Spinal cord (tissue), 10 donors: ENCODE data around the gene IQCE. TPM values are rescaled to one million over a fixed set of nuclear protein-coding genes. Genes with fewer than 3 reads are reported as not detected.

Experiments used
- DNase-seq, 6 donors: peaks; one replicate each; pipeline versions ENCODE4 v3.0.0 to v3.0.0-alpha.2; 2013 to 2015; ENCODE audit warnings: low spot score in 6 of 6, low read depth in 4 of 6
- H3K27ac ChIP-seq: one replicate; pipeline ENCODE4 v1.5.1; 2013; ENCODE audit warnings: low read depth, low read length, control low read depth
- H3K27me3 ChIP-seq: one replicate; pipeline ENCODE4 v1.6.1; 2013; ENCODE audit warnings: low read length; ENCODE audit not compliant: control insufficient read depth, insufficient read depth
- H3K36me3 ChIP-seq: one replicate; pipeline ENCODE4 v1.6.1; 2013; ENCODE audit warnings: low read length; ENCODE audit not compliant: control insufficient read depth, insufficient read depth
- H3K4me1 ChIP-seq: one replicate; pipeline ENCODE4 v1.6.1; 2013; ENCODE audit warnings: low read length; ENCODE audit not compliant: control insufficient read depth, insufficient read depth
- H3K4me3 ChIP-seq: one replicate; pipeline ENCODE4 v1.5.1; 2013; ENCODE audit warnings: low read depth, low read length, control low read depth
- H3K9me3 ChIP-seq: one replicate; pipeline ENCODE4 v1.6.1; 2013; ENCODE audit warnings: low read length; ENCODE audit not compliant: control insufficient read depth, insufficient read depth
- WGBS: methylation state at CpG from one replicate; pipeline ENCODE4 v1.1.5; 2013; ENCODE audit warnings: missing lambda C conversion rate; ENCODE audit not compliant: insufficient coverage; 5-methylcytosine and 5-hydroxymethylcytosine counted together
- polyA plus RNA-seq, 2 donors: library from polyadenylated mRNA; unstranded; fragments of 120-200 nt; gene quantifications; one replicate each; pipeline ENCODE4 v1.2.1, GENCODE V29; 2013; ENCODE audit not compliant: insufficient read length in 2 of 2
- total RNA-seq, 2 donors: library from RNA; depleted of rRNA in 1 of 2; stranded (reverse); fragments of 120-200 nt in 1 of 2; fragments of >200 nt in 1 of 2; gene quantifications; one replicate each; pipeline versions ENCODE4 v1.2.3 to v1.2.4, GENCODE V29; 2013 to 2014
- donor health status: healthy.

The IQCE gene
- total and polyA plus RNA-seq, 4 donors = 13.5 to 47.1 (median 31.7) TPM

DNA sequence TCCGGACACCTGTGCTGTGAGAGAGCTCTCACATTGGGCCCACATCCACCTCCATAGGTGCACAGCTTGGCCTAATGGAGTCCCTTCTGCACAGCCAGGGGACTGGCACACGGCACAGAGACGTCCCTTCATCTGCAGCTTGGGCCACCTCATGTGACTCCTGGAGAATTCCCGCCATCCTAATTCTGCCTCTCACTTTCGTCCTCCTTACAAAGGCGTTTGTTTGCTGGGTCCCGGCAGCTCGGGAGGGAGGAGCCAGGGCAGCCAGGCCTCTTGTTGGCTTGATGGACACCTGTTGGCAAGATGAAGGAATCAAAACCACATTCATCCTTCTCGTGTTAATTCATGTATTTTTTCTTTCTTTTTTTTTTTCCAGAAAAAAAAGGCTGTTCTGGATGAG lies 42.3 kb downstream of the IQCE start:
- DNase-seq = no peak
- peaks cover 84% of the 10 kb centered on the region for H3K36me3 ChIP-seq
- H3K9me3 ChIP-seq = no peaks in the 10 kb centered on the region
- H3K27ac ChIP-seq = no peak overlapping the region
- WGBS = 56% methylated on average over 3 of the region's 9 CpGs
- no peak overlapping the region for H3K4me3 ChIP-seq
- H3K27me3 ChIP-seq = no peaks in the 10 kb centered on the region
- H3K4me1 ChIP-seq = peaks cover 32% of the 10 kb centered on the region

DNA sequence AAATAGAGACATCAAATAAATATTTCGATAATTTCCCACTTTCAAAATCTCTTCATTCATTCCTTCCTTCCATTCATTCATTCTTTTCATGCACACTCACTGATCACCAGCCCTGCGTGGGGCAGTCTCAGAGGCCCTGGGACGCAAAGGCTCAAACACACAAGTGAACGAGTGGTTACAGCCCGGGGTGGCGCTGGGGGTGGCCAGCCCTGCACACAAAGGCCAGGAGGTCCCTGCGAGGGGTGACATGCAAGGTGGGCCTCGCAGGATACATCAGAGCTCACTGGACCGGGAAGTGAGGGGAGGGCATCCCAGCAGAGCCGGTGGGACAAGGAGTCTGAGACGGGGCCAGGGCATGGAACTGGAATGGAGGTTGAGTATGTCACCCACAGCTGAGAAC lies 43.1 kb downstream of the IQCE start:
- no peaks in the 10 kb centered on the region for H3K27me3 ChIP-seq
- no peaks in the 10 kb centered on the region for H3K9me3 ChIP-seq
- H3K27ac ChIP-seq = no peak overlapping the region
- peaks cover 89% of the 10 kb centered on the region for H3K36me3 ChIP-seq
- WGBS = 87% methylated on average over 10 of the region's 11 CpGs
- no peak overlapping the region for H3K4me3 ChIP-seq
- H3K4me1 ChIP-seq = peaks cover 36% of the 10 kb centered on the region
- DNase-seq = no peak

DNA sequence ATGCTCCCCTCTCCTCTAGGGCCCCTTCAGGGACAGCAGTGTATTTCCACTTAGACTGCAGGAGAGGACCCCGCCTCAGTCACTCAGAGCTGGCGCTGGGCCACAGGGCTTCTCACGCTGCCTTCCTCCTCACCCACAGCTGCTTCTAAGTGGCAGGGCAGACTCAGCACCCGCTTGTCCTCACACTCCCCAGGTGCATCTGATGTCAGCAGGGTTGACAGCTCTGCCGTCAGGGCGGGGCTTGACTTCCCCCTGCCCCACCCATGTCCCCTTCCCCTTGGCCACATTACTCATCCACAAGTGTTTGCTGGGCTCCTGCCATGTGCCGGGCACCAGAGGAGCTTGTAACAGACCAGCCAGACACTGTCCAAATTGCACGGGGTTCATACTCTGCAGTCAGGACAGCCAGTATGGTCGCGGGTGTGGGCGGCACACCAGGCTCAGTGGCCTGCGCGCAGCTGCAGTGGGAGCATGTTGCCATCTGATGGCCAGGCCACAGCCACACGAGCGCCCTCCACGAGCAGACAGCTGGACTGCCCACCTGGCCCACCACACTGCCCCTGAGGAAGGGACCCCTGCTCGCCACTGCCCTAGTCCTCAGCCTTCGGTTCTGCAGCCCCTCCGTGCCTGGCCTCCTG lies 43.7 kb downstream of the IQCE start:
- Histone ChIP-seq H3K27ac (no peak overlapping the region), H3K4me1 (peaks cover 37% of the 10 kb centered on the region), H3K36me3 (peaks cover 90% of the 10 kb centered on the region), H3K4me3 (no peak overlapping the region), H3K27me3 (no peaks in the 10 kb centered on the region), H3K9me3 (no peaks in the 10 kb centered on the region)
- 83% methylated on average over 19 of the region's 19 CpGs for WGBS
- no peak for DNase-seq

DNA sequence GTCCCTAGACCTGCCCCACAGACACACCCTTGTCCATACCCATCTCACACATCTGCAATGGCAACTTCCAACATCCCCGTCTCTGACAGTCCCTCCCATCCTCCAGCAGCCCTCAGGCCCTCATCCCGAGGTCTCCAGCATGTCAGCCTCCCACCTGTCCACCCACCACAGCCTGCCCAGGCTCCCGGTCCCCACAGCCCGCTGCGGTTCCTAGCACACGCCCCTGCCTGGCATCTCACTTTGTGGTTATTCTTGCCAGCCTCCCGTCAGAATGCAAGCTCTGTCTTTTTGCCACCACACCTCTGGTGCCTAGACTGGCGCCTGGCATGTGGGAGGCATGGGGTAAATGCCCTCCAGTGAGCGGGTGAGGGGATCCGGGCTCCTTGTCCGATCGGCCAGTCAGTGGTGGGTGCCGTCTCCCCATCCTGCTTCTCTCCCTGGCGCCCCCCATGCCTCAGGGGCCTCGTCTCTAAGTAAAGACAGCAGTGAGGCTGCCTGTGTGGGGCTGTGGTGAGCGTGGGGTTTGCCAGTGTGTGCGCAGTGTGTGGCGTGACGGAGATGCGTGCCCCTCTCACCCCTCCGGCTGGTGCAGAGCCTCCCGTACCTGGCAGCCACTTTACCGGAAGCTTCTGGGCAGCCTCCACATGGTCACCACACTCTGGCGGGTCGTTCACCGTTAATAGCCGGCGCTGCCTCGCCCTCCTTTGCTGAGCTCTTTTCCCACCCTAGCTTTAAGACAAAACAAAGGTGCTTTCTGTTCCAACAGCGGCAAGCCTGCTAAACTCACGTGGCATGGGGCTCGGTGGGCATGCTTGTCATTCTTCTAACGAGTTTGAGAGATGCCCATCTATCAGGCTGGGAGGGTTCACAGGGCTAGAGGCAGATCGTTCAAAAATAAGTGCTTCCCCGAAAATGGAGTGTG lies 44.5 kb downstream of the IQCE start:
- Histone ChIP-seq H3K9me3 (no peaks in the 10 kb centered on the region), H3K4me1 (peaks cover 38% of the 10 kb centered on the region), H3K27ac (no peak overlapping the region), H3K27me3 (no peaks in the 10 kb centered on the region), H3K4me3 (no peak overlapping the region), H3K36me3 (peaks cover 91% of the 10 kb centered on the region)
- 89% methylated on average over 31 of the region's 35 CpGs for WGBS
- no peak for DNase-seq

DNA sequence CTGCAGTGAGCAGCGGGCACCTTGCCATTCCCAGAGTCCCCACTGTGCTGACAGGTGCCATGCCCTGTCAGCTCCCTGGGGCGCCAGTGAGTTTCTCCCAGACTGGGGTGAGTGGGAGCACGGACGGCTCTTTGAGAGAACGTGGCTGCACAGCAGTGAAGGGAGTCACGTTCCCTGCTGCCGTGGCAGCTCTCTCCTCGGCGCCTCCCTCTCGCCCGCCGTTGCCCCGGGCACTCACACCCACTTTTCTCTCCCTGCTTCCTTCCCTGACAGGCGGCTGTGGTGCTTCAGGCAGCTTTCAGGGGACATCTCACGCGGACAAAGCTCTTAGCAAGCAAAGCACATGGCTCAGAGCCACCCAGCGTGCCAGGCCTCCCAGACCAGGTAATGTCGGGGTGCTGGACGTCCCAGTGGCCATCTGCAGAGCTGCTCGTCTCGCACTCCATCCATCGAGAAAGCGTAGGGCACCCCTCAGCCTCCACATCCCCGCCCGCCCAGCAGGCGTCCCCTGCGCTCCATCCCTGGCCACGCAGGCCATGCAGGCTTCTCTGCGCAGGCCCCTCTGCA lies 45.9 kb downstream of the IQCE start:
- H3K27me3 ChIP-seq = no peaks in the 10 kb centered on the region
- H3K9me3 ChIP-seq = no peaks in the 10 kb centered on the region
- no peak for DNase-seq
- no peak overlapping the region for H3K4me3 ChIP-seq
- WGBS = 83% methylated on average over 29 of the region's 29 CpGs
- H3K27ac ChIP-seq = no peak overlapping the region
- H3K4me1 ChIP-seq = peaks cover 40% of the 10 kb centered on the region
- peaks cover 89% of the 10 kb centered on the region for H3K36me3 ChIP-seq

DNA sequence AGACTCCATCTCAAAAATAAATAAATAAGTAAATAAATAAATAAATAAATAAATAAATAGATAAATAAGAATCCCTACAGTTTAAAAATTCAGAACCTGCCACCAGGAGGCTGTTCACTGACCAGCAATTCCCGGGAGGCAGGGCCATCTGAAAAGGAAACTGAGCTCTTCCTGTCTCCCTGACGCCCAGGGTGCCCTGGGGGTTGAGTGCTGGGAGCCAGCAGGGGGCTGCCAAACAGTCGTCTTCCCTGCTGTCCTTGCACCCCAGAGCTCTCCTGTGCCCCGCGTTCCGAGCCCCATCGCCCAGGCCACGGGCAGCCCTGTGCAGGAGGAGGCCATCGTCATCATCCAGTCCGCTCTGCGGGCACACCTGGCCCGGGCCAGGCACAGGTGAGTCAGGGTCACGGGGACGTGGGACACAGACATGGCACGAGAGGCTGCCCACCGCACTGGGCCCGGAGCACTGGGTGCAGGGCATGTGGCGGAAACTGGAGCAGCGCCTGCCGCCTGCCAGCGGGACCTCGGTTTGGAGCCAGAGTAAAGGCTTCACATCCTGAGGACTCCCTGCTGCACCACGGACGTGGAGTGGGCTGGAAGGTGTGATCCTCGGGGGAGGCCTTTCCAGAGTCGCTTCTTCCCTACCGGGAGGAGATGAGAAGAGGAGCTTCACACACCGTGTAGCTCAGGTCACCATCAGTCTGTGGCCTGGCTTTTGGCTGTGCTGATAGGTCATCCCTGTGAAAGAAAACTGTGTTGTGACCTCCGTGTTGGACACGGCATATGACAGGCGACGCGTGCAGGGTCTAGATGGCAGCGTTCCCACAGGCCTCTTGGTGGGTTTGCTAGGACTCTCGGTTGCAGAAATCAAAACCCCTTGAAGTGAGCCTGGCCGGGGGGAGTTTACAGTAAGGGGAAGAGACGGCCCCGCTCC lies 47.1 kb downstream of the IQCE start:
- Histone ChIP-seq H3K36me3 (peaks cover 91% of the 10 kb centered on the region), H3K27me3 (no peaks in the 10 kb centered on the region), H3K4me1 (peaks cover 47% of the 10 kb centered on the region), H3K4me3 (no peak overlapping the region), H3K27ac (no peak overlapping the region), H3K9me3 (no peaks in the 10 kb centered on the region)
- DNase-seq = no peak
- WGBS = 84% methylated on average over 34 of the region's 38 CpGs

DNA sequence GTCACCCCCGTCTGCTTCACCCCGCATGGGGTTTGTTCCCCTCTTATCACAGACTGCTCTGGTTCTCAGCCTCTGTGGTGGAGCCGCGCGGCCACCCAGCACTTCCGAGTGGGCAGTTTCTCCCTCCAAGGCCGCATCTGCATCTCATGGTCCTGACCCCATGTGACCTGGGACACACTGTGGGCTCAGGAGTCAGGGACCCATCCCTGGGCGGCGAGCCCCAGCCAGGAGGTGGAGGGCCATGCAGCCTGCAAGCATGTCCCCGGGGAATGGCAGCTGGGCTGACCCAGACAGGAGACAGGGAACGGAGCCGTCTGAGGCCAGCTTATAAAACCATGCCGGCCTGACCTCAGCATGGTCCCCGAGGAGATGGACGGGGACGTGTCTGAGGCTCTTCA lies 47.8 kb downstream of the IQCE start:
- no peak overlapping the region for H3K4me3 ChIP-seq
- H3K4me1 ChIP-seq = peaks cover 53% of the 10 kb centered on the region
- H3K9me3 ChIP-seq = no peaks in the 10 kb centered on the region
- peak overlapping the region; percentile 52 for H3K27ac ChIP-seq
- WGBS = 79% methylated on average over 16 of the region's 16 CpGs
- H3K27me3 ChIP-seq = no peaks in the 10 kb centered on the region
- no peak for DNase-seq
- peaks cover 91% of the 10 kb centered on the region for H3K36me3 ChIP-seq

DNA sequence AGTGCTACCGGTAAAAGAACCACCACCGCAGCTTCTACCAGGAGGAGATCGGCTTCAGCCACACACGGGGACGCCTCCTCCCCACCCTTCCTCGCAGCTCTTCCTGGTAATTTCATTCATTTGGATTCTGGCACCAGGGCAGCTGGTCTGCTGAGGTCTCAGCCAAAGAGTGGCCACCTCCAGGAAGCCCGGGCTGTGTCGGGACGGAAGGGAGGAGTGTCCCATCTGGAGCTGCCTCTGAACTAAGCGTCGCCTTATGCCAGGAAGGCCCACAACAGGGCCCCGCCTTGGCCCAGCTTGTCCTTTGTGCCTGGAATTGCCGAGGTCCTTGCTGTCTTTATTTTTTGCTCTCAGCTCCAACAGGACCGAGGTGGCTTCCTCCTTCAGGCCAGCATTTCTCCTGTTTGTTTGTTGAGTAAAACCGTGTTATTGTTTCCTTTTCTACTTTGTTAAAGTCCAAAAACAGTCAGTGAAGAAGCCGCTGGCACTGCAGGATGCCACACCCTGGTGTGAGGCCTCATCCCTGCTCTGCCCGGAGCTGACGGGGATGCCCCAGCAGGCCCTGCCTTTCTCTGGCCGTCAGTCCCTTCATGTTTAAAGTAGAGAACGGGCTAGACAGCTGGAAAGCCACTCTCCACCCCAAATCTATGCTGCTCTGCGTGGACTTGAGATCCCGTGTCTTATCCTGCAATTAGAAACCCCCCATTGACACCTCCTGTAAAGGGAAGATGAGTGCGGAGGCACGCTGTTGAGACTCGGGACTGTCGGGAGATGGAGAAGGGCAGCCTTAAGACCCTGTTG lies 48.5 kb downstream of the IQCE start:
- peaks cover 87% of the 10 kb centered on the region for H3K36me3 ChIP-seq
- 52% methylated on average over 17 of the region's 26 CpGs for whole genome bisulfite sequencing
- H3K4me1 ChIP-seq = peaks cover 55% of the 10 kb centered on the region
- H3K4me3 ChIP-seq = no peak overlapping the region
- peak overlapping the region; percentile 52 for H3K27ac ChIP-seq
- H3K27me3 ChIP-seq = no peaks in the 10 kb centered on the region
- no peaks in the 10 kb centered on the region for H3K9me3 ChIP-seq
- DNase-seq = peak in 1 of 6 donors; percentile 61
